Mucosa of stomach (tissue), 1 donor: ENCODE data around the gene IQSEC3.

Source experiments
- H3K27me3 ChIP-seq: one replicate; pipeline ENCODE4 v1.7.0; 2013; ENCODE audit warnings: mild to moderate bottlenecking, low read length; ENCODE audit not compliant: control insufficient read depth, insufficient read depth
- H3K36me3 ChIP-seq: one replicate; pipeline ENCODE4 v1.7.0; 2013; ENCODE audit warnings: low read length; ENCODE audit not compliant: control insufficient read depth, insufficient read depth
- H3K4me1 ChIP-seq: one replicate; pipeline ENCODE4 v1.7.0; 2013; ENCODE audit warnings: mild to moderate bottlenecking, low read length; ENCODE audit not compliant: control insufficient read depth, insufficient read depth
- H3K4me3 ChIP-seq: one replicate; pipeline ENCODE4 v1.7.0; 2013; ENCODE audit warnings: low read length
- H3K9ac ChIP-seq: one replicate; pipeline ENCODE4 v1.7.0; 2013; ENCODE audit warnings: mild to moderate bottlenecking, low read length, moderate library complexity
- H3K9me3 ChIP-seq: one replicate; pipeline ENCODE4 v1.7.0; 2013; ENCODE audit warnings: mild to moderate bottlenecking, low read length, moderate library complexity; ENCODE audit not compliant: control insufficient read depth
- donor health status: Pancreatic carcinoma.

IQSEC3 gene

DNA sequence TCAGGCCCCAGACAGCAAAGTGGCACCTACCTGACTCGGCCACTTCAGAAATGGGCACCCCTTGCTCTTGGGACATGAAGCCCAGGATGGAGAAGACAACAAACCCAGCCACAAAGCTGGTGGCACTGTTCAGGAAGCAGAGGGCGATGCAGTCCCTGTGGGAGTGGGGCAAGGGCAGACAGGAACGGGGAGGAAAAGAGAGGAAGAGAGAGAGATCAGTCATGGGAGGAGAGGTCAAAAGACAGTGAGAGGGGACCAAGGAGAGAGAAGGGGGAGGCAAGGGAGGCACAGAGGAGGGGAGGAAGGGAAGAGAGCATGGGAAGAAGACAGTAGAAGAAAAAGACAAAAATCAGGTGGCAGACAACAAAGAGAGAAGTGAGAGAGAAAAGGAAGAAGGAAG lies 130.8 kb downstream of the IQSEC3 start:
- Histone ChIP-seq H3K9me3 (no peaks in the 10 kb centered on the region), H3K4me3 (no peak overlapping the region)

DNA sequence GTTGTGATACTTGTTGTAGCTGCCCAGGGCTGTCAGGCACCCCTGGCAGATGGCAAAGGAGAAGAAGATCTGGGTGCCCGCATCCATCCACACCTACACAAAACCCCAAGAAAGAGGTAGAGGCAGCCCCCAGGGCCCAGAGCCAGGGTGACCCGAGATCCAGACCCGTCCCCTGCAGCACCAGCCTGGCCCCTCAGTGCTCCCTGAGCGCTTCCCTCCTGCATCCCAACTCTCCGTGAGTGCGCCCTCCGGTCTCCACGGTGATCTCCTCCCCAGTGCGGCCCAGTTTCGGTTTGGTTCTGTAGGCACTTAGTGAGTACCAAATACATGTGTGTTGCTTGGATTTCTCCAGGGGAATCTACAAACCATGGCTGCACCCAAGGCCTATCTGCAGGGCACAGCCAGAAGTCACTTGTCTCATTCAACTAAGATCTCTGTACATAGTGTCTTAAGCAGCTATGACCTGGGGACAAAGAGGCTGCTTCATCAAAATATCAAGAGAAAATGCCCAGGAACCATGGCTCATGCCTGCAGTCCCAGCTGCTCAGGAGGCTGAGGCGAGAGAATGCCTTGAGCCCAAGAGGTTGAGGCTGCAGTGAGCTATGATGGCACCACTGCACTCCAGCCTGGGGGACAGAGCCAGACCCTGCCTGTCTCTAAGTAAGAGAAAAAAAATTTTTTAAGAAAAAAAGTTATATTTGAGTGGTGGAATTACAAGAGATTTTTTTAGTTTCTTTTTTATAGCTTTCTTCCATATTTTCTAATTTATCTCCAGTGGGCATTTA lies 131.5 kb downstream of the IQSEC3 start:
- Histone ChIP-seq H3K9me3 (no peaks in the 10 kb centered on the region), H3K9ac (no peak overlapping the region), H3K4me3 (no peak overlapping the region), H3K27me3 (peaks cover 47% of the 10 kb centered on the region), H3K36me3 (no peaks in the 10 kb centered on the region), H3K4me1 (peaks cover 4% of the 10 kb centered on the region)

More for the DNA sequence above, 130.8 kb downstream of the IQSEC3 start:
- peaks cover 4% of the 10 kb centered on the region for H3K4me1 ChIP-seq
- H3K9ac ChIP-seq = no peak overlapping the region
- H3K36me3 ChIP-seq = no peaks in the 10 kb centered on the region
- peaks cover 48% of the 10 kb centered on the region for H3K27me3 ChIP-seq

DNA sequence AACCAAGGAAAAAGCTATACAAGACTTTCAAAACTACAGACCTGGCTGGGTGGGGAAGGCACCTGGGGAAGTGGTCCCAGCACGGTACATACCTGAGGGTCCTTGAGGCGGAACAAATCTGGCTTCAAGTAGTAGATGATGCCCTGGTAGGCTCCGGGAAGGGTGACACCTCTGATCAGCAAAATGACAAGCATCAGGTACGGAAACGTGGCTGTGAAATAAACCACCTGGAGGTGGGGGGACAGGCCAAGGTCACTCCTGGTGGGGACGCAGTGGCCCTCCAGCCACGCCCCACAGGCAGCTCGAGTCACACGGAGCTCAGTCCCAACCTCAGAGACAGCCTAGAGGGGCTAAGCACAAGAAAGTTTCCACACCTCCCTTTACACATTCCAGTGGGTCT lies 132.1 kb downstream of the IQSEC3 start:
- no peaks in the 10 kb centered on the region for H3K9me3 ChIP-seq
- H3K27me3 ChIP-seq = peaks cover 53% of the 10 kb centered on the region
- H3K9ac ChIP-seq = no peak overlapping the region

DNA sequence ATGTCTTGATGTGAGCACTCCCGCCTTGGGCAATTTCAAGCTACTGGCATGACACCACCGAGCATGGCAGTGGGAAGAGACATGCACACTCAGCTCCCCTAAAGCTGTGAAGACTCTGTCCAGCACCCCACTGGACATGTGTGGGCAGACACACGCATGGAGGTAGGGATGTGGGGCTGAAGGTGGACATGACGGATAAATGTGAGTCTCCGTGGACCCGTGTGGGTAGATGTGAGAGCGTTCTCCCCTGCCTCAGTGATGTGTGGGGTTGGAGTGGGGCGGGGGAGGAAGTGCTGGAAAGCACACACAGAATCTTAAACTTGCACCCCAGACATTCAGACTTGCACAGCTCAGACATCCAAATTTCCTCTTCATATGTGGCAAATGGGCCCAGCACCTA lies 134.8 kb downstream of the IQSEC3 start:
- H3K27me3 ChIP-seq = peaks cover 49% of the 10 kb centered on the region
- peaks cover 10% of the 10 kb centered on the region for H3K4me1 ChIP-seq

More for the DNA sequence above, 132.1 kb downstream of the IQSEC3 start:
- Histone ChIP-seq H3K36me3 (no peaks in the 10 kb centered on the region), H3K4me3 (no peak overlapping the region), H3K4me1 (peaks cover 4% of the 10 kb centered on the region)

DNA sequence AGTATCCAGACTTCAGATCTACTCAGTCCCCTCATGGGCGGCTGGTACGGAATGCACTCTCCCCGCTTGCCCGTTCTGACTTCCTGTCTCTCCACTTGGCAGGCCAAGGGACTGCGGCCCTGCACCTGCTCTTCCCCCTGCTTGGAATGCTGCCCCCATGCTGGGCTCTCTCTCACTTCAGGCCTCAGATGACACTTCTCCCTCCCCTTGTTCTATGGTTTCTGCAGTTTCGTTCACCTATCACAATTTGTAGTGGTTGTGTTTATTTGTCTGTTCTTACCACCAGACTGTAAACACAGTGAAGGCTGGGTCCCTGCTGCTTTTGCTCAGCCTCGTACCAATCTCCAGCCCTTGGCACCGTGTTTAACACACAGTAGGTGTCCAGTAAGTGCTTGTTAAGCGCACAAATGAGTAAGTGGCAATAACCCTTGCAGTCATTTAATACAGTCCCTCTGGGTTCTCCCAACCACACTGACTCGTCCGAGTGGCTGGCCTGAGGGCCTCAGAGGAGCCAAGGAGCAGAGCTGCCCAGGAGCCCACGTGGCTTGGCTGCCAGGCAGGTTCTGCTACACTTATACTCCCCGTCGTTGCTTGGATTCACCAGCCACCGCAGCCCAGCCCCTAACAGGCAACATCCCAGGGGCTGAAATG lies 135.6 kb downstream of the IQSEC3 start:
- Histone ChIP-seq H3K9me3 (no peaks in the 10 kb centered on the region), H3K36me3 (no peaks in the 10 kb centered on the region), H3K27me3 (peaks cover 49% of the 10 kb centered on the region), H3K4me3 (no peak overlapping the region), H3K9ac (no peak overlapping the region), H3K4me1 (peaks cover 10% of the 10 kb centered on the region)

More for the DNA sequence above, 134.8 kb downstream of the IQSEC3 start:
- Histone ChIP-seq H3K36me3 (no peaks in the 10 kb centered on the region), H3K4me3 (no peak overlapping the region), H3K9me3 (no peaks in the 10 kb centered on the region), H3K9ac (no peak overlapping the region)

DNA sequence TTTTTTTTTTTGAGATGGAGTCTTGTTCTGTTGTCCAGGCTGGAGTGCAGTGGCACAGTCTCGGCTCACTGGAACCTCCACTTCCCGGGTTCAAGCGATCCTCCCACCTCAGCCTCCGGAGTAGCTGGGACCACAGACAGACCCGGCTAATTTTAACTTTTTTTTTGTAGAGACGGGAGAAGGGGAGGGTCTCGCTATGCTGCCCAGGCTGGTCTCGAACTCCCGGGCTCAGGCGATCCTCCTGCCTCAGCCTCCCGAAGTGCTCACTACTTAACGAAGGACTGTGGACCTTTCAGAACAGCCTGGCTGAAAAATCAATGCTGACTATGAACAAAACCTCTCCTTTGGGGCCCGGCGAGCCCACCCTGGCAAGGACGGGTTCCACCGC lies 136.5 kb downstream of the IQSEC3 start:
- no peak overlapping the region for H3K9ac ChIP-seq

DNA sequence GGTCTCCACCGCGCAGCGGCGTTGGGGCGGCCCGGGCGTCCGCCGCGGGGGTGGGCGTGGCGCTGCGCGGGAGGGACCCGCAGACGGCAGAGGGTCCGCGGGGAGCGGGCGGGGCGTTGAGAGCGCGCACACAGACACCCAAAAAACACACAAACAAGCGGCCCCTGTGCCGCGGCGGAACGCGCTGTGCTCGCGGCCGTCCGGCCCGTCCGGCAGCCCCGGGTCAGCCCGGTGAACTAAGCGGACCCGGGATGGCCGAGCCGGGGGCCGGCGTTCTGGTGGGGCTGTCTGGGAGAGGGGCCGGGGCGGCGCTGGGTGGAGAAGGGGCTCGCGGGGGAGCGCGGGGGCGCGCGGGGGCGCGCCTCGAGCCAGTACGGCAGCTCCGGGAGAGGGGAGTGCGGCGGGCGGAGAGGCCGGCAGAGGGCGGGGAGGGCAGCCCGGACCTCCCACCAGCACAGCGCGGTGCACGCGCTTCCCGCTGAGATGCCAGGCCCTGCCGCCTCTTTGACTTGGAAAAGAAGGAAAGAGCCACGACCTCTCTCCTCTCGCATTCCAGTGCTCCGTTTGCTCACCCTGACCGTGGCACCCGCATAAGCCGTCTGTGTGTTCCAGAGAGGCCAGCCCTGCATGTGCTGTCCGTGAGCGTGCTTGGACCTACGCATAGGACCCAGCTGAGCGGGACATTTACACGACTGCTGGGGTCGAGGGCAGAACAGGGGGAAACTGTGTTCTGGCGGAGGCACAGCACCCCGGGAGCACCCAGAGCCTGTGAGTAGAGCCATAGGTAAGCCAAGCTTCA lies 137.1 kb downstream of the IQSEC3 start:
- no peak overlapping the region for H3K9ac ChIP-seq
- H3K27me3 ChIP-seq = peaks cover 46% of the 10 kb centered on the region

More for the DNA sequence above, 136.5 kb downstream of the IQSEC3 start:
- Histone ChIP-seq H3K27me3 (peaks cover 49% of the 10 kb centered on the region), H3K4me1 (peaks cover 10% of the 10 kb centered on the region), H3K36me3 (no peaks in the 10 kb centered on the region), H3K4me3 (no peak overlapping the region), H3K9me3 (no peaks in the 10 kb centered on the region)

DNA sequence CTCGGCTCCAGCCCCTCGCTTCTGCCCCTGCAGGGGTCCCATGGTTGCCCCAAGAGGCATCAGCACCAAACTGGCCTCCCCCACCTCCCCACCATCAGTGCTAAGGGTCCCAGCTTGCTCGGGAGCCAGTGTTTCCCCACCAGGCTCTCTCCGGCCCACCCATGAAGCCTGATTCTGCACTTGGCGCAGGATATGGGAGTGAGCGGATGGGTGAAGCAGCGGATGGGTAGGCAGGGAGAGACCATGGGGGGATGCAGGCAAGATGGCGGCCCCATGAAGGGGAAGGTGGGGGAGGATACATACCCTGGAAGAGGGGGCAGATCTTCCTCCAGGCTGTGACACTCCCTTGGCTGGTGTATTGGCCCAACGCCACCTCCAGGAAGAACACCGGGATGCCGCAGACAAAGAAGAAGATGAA lies 137.7 kb downstream of the IQSEC3 start:
- no peaks in the 10 kb centered on the region for H3K9me3 ChIP-seq
- no peak overlapping the region for H3K4me3 ChIP-seq
- H3K27me3 ChIP-seq = peaks cover 40% of the 10 kb centered on the region
- H3K9ac ChIP-seq = no peak overlapping the region
- peaks cover 10% of the 10 kb centered on the region for H3K4me1 ChIP-seq
- H3K36me3 ChIP-seq = no peaks in the 10 kb centered on the region

More for the DNA sequence above, 137.1 kb downstream of the IQSEC3 start:
- no peaks in the 10 kb centered on the region for H3K9me3 ChIP-seq
- no peaks in the 10 kb centered on the region for H3K36me3 ChIP-seq
- no peak overlapping the region for H3K4me3 ChIP-seq
- H3K4me1 ChIP-seq = peaks cover 10% of the 10 kb centered on the region

DNA sequence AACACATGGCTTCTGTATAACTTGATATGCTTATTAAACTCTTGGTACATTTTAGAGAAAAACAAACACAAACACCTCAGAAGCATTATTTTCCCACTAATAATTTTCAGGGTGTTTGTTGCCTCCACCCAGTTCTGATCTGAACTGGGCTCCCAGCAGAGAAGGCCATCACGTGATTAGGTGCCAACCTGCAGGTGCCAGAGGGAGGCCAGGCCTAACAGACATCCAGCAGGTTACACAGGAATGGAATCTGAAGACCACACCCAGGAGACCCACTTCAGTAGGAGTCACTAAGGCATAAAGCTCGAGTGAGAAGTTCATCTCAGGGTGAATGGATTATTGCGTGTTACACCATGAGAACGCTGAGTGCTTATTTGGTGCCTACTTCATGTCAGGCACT lies 138.5 kb downstream of the IQSEC3 start:
- Histone ChIP-seq H3K4me3 (no peak overlapping the region), H3K27me3 (peaks cover 34% of the 10 kb centered on the region), H3K36me3 (no peaks in the 10 kb centered on the region), H3K9me3 (no peaks in the 10 kb centered on the region), H3K4me1 (peaks cover 5% of the 10 kb centered on the region), H3K9ac (no peak overlapping the region)

DNA sequence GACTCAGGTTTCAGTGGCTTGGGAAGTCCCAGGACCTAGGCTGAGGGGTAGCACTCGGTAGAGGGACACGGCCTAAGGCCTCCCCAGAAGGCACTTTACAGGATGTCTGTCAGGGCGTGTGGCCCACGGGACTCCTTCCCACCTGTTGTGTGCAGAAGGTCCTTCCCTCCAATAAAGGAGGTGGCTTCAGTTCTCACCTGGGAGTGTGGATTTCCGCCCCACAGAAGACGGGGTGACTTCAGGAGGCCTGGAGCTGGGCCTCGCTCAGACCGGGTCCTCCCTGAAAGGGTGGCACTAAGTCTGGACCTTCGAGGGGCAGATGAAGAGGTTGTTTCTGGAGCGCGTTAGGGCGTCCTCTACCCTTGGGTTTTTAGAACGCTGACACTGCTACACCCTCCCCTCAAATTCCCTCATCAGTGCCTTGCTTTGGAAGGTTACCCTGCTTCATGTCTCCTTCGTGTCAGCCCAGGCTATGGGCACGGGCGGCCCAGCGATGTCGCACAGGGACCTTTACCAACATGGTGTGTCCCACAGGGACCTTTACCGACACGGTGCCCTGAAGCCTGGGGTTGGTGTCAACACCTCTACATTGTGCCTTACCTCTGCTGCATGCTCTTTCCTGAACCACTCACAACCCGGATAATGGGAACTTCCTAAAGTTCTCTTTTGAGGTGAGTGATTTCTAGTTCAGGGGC lies 140.3 kb downstream of the IQSEC3 start:
- Histone ChIP-seq H3K4me3 (no peak overlapping the region), H3K4me1 (peaks cover 18% of the 10 kb centered on the region), H3K9ac (no peak overlapping the region), H3K9me3 (no peaks in the 10 kb centered on the region), H3K36me3 (no peaks in the 10 kb centered on the region), H3K27me3 (peaks cover 26% of the 10 kb centered on the region)

DNA sequence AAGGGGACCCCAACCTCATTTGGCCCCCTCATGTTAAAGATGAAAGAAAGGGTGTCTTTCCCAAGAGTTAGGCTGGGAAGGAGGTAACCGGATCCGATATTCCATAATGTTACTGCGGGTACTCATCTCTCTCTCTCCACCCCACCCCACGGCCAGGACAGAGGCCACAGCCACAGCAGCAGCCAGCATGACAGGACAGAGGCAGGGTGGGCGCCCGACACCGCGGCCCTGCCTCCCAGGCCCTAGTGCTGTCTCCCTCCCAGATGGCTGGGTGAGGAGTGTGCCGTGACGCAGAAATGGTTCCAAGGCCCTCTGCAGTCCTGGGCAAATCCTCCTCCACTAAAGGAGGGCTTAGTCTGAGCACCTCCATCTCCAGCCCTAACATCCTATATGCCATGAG lies 141.2 kb downstream of the IQSEC3 start:
- Histone ChIP-seq H3K4me3 (no peak overlapping the region), H3K27me3 (peaks cover 19% of the 10 kb centered on the region), H3K36me3 (no peaks in the 10 kb centered on the region), H3K9ac (no peak overlapping the region), H3K9me3 (no peaks in the 10 kb centered on the region), H3K4me1 (peaks cover 24% of the 10 kb centered on the region)
